Hepatic stellate cell (primary cell): ENCODE data around the gene MATN4.

Experiments
- DNase-seq: peaks from one replicate; pipeline ENCODE4 v3.0.0; 2011; ENCODE audit warnings: low spot score

MATN4 gene

GRCh38 chr20:45246109-45246508 is 62.0 kb downstream of the MATN4 start:
- no peak for DNase-seq
